GM12872 (cell line): ENCODE measurements around the gene IMPG1.
A peak's percentile ranks its signal among the peaks of the same experiment; 100 is the strongest.

Experiments used
- TF ChIP-seq, protein P1 (sequence below): IDR thresholded peaks from 3 replicates; pipeline ENCODE4 v1.5.1; 2011; ENCODE audit warnings: low read depth, mild to moderate bottlenecking, low read length, moderate library complexity; ENCODE audit not compliant: insufficient read depth

Gene IMPG1

GRCh38 chr6:75913040-75913439, 159.4 kb downstream of the IMPG1 start:
- TF ChIP-seq, protein P1, sequence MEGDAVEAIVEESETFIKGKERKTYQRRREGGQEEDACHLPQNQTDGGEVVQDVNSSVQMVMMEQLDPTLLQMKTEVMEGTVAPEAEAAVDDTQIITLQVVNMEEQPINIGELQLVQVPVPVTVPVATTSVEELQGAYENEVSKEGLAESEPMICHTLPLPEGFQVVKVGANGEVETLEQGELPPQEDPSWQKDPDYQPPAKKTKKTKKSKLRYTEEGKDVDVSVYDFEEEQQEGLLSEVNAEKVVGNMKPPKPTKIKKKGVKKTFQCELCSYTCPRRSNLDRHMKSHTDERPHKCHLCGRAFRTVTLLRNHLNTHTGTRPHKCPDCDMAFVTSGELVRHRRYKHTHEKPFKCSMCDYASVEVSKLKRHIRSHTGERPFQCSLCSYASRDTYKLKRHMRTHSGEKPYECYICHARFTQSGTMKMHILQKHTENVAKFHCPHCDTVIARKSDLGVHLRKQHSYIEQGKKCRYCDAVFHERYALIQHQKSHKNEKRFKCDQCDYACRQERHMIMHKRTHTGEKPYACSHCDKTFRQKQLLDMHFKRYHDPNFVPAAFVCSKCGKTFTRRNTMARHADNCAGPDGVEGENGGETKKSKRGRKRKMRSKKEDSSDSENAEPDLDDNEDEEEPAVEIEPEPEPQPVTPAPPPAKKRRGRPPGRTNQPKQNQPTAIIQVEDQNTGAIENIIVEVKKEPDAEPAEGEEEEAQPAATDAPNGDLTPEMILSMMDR: no peak

DNA sequence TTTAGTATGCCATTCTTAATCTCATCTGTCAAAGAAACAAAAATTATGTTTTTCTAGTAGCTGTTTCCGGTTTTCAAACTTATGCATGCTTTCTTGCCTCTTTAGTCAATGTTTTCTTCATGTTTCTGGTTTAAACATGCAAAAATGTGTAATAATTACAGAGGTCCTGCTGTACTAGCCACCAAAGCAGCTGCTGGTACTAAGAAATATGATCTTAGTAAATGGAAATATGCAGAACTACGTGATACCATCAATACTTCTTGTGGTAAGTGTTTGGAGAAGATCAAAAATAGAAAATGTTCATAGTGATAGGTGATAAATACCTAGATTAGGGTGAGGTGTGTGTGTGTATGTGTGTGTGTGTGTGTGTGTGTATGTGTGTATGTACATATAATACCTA, 165.0 kb downstream of the IMPG1 start:
- TF ChIP-seq, protein P1: no peak

DNA sequence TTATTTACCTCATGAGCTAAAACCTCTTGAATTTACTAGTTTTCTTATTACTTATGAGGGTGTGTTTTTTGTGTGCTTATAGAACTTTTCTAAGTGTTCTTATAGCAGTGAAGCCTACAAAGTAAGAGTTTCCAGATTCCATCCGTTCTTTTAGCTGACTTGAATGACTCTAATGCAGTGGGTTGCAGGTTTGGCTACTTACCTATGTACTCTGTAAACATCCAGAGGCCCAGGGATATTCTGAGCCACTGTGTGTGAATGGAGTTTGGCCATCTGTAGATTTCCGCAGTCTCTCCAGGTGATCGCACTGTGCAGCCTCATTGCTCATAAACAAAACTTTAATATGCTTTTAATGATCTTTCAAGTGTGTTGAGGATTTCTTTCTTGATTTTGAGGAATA, 165.6 kb downstream of the IMPG1 start:
- TF ChIP-seq, protein P1: no peak

DNA sequence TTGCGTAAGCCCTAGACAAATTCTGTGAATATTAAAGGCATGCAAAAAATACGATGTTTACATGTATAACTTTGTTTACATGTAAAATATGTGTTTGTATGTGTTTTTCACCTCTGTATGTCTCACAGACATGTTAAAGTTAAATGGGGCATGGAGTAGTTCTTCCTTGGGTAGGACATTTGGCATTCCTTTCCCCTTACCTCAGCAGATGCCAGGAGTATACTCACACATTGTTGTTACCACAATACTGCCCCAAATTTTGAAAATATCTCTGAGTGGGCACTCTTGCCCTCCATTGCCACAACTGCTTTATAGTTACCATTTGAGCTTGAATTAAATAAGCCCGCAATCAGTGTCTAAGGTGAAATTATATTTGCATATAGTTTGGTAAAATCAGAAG, 175.9 kb downstream of the IMPG1 start:
- TF ChIP-seq, protein P1: no peak

DNA sequence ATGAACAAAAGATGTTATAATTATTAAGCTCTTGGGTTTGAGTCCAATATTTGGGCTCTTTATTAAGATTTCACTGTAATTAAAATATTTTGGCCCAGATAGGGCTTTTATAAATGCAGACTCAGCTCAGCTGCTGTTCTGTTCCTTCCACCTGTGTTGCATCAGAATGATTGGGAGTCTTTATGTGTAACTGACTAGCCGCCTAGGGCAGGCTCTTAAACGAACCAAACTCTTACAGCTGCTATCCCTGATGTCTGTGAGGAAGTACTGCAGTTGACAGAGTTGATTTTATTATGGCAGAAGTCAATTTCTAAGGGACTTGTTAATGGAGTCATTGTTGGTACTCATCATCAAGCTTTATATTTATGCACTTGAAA, 178.7 kb downstream of the IMPG1 start:
- TF ChIP-seq, protein P1: no peak

GRCh38 chr6:75893058-75893775, 179.2 kb downstream of the IMPG1 start:
- TF ChIP-seq, protein P1: peak; percentile 60

GRCh38 chr6:75892384-75892783, 180.1 kb downstream of the IMPG1 start:
- TF ChIP-seq, protein P1: no peak

DNA sequence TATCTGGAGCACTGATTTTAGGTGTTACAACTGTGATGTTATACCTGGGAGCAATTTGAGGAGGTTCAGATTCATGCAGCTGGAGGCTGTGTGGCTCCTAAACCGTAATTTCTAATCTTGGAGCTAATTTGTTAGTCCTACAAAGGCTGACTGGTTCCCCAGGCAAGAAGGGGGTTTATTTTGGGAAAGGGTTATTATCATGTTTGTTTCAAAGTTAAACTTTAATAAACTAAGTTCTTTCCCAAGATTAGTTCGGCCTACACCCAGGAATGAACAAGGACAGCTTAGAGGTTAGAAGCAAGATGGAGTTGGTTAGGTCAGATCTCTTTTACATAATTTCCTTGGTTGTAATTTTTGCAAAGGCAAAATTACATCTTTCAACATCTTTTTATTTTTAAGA, 187.6 kb downstream of the IMPG1 start:
- TF ChIP-seq, protein P1: no peak
